Measurements from ENCODE around the gene SMIM1. TPM values are rescaled to one million over a fixed set of nuclear protein-coding genes. Genes with fewer than 3 reads are reported as not detected.

The SMIM1 gene
- total RNA-seq, 1 donor from 2014 or later, result not detected

DNA sequence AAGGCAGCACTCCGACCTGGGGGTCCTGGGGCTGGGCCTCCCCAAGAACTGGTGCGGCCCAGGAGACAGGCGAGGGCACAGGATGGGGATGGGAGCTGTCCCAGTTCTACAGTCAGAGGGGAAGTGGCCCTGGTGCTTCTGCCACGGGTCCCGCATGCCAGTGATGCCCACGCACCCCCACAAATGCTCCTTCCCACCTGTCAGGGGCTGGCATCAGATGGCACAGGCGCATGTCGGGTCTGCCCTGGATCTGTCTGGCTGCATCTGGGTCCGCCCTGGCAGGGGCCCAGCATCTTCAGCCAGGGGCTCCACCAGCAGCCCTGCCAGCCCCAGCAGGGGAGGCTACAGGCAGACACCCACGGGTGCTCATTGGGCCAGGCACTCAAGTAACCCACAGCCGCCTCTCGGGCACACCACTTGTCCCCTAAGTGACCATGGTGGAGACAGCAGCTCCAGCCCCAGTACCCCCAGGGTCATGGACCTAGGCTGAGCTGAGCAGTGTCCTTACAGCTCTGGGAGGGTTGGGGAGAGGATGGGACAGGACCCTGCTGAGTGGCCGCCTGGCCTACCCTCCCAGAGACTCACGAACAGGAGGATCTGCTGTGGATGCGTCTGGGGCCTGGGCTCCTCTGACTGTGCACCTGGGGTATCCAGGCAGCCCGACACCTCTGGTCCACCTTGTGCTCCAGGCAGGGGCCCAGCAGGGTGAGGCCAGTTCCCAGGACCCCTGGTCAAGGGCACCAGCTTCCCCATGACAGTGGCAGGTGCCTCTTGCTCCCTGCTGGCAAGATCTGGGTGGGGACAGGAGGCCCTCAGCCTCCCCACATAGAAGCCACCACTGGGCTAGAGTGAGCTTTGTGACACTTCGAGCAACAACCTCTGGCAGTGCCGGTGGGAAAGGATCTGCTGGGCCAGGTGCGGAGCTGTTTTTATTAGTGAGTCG lies 5.4 kb downstream of the SMIM1 start:
- TF ChIP-seq, protein P1, sequence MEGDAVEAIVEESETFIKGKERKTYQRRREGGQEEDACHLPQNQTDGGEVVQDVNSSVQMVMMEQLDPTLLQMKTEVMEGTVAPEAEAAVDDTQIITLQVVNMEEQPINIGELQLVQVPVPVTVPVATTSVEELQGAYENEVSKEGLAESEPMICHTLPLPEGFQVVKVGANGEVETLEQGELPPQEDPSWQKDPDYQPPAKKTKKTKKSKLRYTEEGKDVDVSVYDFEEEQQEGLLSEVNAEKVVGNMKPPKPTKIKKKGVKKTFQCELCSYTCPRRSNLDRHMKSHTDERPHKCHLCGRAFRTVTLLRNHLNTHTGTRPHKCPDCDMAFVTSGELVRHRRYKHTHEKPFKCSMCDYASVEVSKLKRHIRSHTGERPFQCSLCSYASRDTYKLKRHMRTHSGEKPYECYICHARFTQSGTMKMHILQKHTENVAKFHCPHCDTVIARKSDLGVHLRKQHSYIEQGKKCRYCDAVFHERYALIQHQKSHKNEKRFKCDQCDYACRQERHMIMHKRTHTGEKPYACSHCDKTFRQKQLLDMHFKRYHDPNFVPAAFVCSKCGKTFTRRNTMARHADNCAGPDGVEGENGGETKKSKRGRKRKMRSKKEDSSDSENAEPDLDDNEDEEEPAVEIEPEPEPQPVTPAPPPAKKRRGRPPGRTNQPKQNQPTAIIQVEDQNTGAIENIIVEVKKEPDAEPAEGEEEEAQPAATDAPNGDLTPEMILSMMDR (IDR thresholded peaks at IDR 0.05), result no peak
- Histone ChIP-seq H3K4me3 (no peak overlapping the region), H3K27ac (no peak overlapping the region), H3K27me3 (no peaks in the 10 kb centered on the region), H3K36me3 (peaks cover 37 to 42% of the 10 kb centered on the region in 2 donors), H3K4me1 (no peaks in the 10 kb centered on the region), H3K9me3 (no peaks in the 10 kb centered on the region)
- intact Hi-C loops (cut with DNase I), result no loop called here
- no peak for DNase-seq (ENCODE audit: low spot score in 2 of 2)

DNA sequence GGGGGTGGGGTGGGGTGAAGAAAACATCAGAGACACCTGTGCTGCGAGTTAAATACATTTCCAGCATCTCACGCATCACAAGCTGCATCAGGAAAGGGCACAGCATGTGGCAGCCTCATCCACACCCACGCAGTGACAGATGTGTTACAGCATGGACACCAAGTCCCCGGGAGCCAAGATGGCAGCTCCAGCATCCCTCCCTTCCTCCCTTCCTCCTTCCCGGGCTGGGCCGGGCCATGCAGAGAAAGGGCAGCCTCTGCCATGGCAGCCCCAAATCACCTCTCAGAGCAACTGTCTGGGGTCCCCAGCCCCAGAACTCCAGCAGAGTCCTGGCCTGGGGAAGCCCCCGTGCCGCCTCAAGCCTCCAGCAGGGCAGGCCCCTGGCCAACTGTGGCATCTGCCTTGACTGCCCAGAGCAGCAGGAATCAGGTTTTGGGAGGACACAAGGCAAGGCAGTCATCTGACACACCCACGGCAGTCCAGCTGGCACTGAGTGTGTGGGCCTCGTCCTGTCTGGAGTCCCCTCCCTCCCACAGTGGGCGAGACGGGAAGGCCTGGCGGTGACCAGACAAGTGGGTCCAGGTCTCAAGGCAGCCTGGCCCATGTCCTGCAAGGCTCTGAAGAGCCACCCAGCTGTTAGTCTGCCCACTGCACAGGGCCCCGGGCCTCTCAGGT lies 6.2 kb downstream of the SMIM1 start:
- intact Hi-C loops (cut with DNase I), result no loop called here
- H3K27ac ChIP-seq, result no peak overlapping the region

DNA sequence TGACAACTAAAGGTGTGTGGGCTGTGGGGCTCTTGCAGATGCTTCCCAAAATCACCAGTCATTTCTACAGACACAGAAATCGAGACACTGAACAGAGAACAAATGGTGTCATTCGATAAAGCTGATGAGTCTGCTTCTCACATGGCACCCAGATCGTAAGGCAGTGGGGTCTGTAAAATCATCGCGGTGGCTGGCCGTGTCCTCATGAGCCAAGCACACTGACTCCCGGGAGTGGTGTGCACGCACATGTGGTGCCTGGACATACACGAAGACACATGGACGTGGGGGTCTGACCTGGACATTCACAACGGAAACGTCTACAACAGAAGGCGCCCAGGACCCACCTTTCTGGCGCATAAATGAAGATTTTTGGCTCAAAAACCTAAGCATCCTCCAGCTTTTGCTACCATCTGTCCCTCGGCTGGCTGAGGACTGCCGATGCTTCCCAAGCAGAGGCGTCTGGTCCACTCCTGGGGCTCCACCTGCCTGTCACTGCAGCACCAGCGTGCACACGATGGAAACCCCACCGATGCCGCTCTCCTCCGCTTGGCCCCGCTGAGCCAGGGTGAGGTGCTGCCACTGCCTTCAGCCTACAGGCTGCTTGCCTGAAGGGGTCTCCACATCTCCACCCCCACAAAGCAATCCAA lies 6.8 kb downstream of the SMIM1 start:
- TF ChIP-seq, protein P1 (IDR thresholded peaks at IDR 0.05), result no peak
- intact Hi-C loops (cut with DNase I), result no loop called here
- Histone ChIP-seq H3K4me1 (no peaks in the 10 kb centered on the region), H3K9me3 (no peaks in the 10 kb centered on the region), H3K27ac (no peak overlapping the region), H3K27me3 (no peaks in the 10 kb centered on the region), H3K4me3 (no peak overlapping the region), H3K36me3 (peaks cover 51 to 57% of the 10 kb centered on the region in 2 donors)
- no peak for DNase-seq (ENCODE audit: low spot score in 2 of 2)

More for the DNA sequence above, 6.2 kb downstream of the SMIM1 start:
- no peaks in the 10 kb centered on the region for H3K27me3 ChIP-seq
- H3K9me3 ChIP-seq, result no peaks in the 10 kb centered on the region
- H3K4me3 ChIP-seq, result no peak overlapping the region
- H3K4me1 ChIP-seq, result no peaks in the 10 kb centered on the region
- no peak for DNase-seq (ENCODE audit: low spot score in 2 of 2)
- TF ChIP-seq, protein P1 (IDR thresholded peaks at IDR 0.05), result no peak
- peaks cover 45 to 50% of the 10 kb centered on the region in 2 donors for H3K36me3 ChIP-seq

DNA sequence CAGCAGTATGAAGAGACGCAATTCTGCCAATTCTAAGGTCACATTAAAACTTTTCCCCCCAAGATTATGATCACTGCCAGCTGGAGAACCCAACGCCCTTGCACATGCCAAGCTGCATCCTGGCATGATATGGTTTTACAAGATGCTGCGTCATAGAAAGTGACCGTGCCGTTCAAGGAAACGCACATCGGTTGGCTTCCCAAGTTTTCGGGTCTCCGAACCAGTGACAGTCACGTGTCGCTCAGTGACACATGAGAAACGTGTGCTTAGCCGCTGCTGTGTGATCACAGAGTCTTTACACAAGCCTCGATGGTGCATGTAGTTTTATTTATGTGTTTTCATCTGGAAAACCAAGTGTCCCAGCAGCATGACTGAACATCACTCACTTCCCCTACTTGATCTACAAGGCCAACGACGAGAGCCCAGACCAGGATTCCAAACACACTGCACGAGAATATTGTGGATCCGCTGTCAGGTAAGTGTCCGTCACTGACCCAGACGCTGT lies 7.4 kb downstream of the SMIM1 start:
- intact Hi-C loops (cut with DNase I), result no loop called here

DNA sequence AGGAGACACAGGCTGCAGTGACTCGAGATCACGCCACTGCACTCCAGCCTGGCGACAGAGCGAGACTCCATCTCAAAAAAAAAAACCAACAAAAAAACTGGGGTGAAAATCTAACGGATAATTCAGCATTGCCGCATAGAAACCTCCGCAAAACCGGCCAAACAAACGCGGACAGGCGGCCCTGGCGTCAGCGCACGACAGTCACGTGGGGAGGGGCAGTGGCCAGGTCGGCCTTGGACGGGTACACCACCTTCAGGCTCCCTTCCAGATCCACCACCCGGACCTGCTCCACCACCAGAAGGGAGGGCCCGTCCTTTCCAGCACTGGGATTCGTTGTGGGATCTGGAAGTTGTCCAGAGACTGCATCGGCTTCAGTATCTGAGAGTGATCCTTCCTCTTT lies 8.4 kb downstream of the SMIM1 start:
- Histone ChIP-seq H3K36me3 (peaks cover 65 to 72% of the 10 kb centered on the region in 2 donors), H3K4me1 (no peaks in the 10 kb centered on the region), H3K27ac (no peak overlapping the region), H3K4me3 (no peak overlapping the region), H3K9me3 (no peaks in the 10 kb centered on the region), H3K27me3 (no peaks in the 10 kb centered on the region)
- no peak for DNase-seq (ENCODE audit: low spot score in 2 of 2)
- intact Hi-C loops (cut with DNase I), result no loop called here
- TF ChIP-seq, protein P1 (IDR thresholded peaks at IDR 0.05), result no peak

More for the DNA sequence above, 7.4 kb downstream of the SMIM1 start:
- no peak overlapping the region for H3K4me3 ChIP-seq
- TF ChIP-seq, protein P1 (IDR thresholded peaks at IDR 0.05), result no peak
- H3K27me3 ChIP-seq, result no peaks in the 10 kb centered on the region
- no peak overlapping the region for H3K27ac ChIP-seq
- H3K36me3 ChIP-seq, result peaks cover 57 to 63% of the 10 kb centered on the region in 2 donors
- no peak for DNase-seq (ENCODE audit: low spot score in 2 of 2)
- H3K9me3 ChIP-seq, result no peaks in the 10 kb centered on the region
- no peaks in the 10 kb centered on the region for H3K4me1 ChIP-seq

Data from ascending aorta (tissue), 2 donors.